Measurements from ENCODE around the gene AHDC1.

DNA sequence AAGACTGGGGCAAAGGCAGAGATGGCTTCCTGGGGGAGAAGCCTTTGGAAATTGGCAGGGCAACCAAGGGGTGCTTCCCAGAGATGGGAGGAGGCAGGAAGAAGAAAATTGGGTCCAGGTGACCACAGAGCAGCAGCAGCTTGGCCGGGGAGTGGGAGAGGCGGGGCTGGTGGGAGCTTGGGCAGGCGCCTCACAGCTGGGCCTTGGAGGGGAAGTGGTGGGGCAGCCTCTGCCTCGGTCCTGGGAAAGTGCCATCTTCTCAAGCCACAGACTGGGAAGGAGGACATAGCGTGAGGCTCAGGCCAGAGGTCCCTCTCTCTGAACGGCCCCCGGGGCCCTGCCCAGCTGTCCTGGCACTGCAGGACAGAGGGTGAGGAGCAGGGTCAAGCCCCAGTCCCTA is 90.0 kb downstream of the AHDC1 start:
- TF ChIP-seq EGR1 (IDR thresholded peaks at IDR 0.05) (no peak), EP300 (IDR thresholded peaks at IDR 0.05; ENCODE audit: borderline replicate concordance) (no peak)
- TF ChIP-seq, protein P1, sequence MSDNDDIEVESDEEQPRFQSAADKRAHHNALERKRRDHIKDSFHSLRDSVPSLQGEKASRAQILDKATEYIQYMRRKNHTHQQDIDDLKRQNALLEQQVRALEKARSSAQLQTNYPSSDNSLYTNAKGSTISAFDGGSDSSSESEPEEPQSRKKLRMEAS (IDR thresholded peaks at IDR 0.05): no peak
- TF ChIP-seq, protein P2, sequence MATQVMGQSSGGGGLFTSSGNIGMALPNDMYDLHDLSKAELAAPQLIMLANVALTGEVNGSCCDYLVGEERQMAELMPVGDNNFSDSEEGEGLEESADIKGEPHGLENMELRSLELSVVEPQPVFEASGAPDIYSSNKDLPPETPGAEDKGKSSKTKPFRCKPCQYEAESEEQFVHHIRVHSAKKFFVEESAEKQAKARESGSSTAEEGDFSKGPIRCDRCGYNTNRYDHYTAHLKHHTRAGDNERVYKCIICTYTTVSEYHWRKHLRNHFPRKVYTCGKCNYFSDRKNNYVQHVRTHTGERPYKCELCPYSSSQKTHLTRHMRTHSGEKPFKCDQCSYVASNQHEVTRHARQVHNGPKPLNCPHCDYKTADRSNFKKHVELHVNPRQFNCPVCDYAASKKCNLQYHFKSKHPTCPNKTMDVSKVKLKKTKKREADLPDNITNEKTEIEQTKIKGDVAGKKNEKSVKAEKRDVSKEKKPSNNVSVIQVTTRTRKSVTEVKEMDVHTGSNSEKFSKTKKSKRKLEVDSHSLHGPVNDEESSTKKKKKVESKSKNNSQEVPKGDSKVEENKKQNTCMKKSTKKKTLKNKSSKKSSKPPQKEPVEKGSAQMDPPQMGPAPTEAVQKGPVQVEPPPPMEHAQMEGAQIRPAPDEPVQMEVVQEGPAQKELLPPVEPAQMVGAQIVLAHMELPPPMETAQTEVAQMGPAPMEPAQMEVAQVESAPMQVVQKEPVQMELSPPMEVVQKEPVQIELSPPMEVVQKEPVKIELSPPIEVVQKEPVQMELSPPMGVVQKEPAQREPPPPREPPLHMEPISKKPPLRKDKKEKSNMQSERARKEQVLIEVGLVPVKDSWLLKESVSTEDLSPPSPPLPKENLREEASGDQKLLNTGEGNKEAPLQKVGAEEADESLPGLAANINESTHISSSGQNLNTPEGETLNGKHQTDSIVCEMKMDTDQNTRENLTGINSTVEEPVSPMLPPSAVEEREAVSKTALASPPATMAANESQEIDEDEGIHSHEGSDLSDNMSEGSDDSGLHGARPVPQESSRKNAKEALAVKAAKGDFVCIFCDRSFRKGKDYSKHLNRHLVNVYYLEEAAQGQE (IDR thresholded peaks at IDR 0.05; ENCODE audit: low read depth): no peak

Data from Ishikawa (cell line).